ENCODE data around the gene MAPKAPK5. TPM values are rescaled to one million over a fixed set of nuclear protein-coding genes. Genes with fewer than 3 reads are reported as not detected.

MAPKAPK5 gene
- total and polyA plus RNA-seq, 9 of the 15 experiments (the other 6 are each of a cell fraction or from before 2014, with no cell fraction given), result 11.6 to 72.1 (median 60.4) TPM

GRCh38 chr12:111907740-111908139 lies 65.7 kb downstream of the MAPKAPK5 start:
- CTCF ChIA-PET (ENCODE audit: low intra/inter-chr PET ratio), result no interaction called here
- Histone ChIP-seq H3K4me1 (replicated peaks in 1 of 2; ENCODE audit: control insufficient read depth in 2 of 2, insufficient read depth in 2 of 2, low read length in 2 of 2) (peaks cover 0 to 11% of the 10 kb centered on the region in 2 experiments; a peak in 2 of 5 replicates), H3K36me3 (ENCODE audit: control insufficient read depth, insufficient read depth, low read length) (peaks cover 9% of the 10 kb centered on the region; the same call in 2 of the 3 replicates), H3K9ac (ENCODE audit: insufficient read depth in 1 of 2, low read depth in 2 of 2, low read length in 2 of 2) (no peak overlapping the region), H3K27me3 (ENCODE audit: control insufficient read depth in 2 of 2, insufficient read depth in 2 of 2, low read length in 2 of 2) (no peaks in the 10 kb centered on the region), H3K4me3 (no peak overlapping the region), H3K4me2 (ENCODE audit: insufficient read depth, low read length) (no peak overlapping the region), H3K9me3 (replicated peaks; ENCODE audit: control insufficient read depth, insufficient read depth, low read depth, low read length) (no peaks in the 10 kb centered on the region), H3K27ac (ENCODE audit: extremely low read depth, low read depth, low read length) (no peak overlapping the region), H4K20me1 (replicated peaks; ENCODE audit: control insufficient read depth, insufficient read depth, low read length) (no peaks in the 10 kb centered on the region), H2AFZ (ENCODE audit: low read depth, low read length) (no peak overlapping the region), H3K9me1 (ENCODE audit: control insufficient read depth, insufficient read depth, low read length) (no peaks in the 10 kb centered on the region), H3K79me2 (ENCODE audit: control insufficient read depth, insufficient read depth, low read length) (no peaks in the 10 kb centered on the region)
- in situ Hi-C loops (cut with MboI) (no loop called here), intact Hi-C loops (cut with micrococcal nuclease) (no loop called here)
- WGBS (ENCODE audit: insufficient coverage, low coverage, missing lambda C conversion rate), result 94% methylated on average over 1 of the region's 1 CpG
- ATAC-seq (no peak), FAIRE-seq (no peak), DNase-seq (ENCODE audit: extremely low read depth in 1 of 4, low spot score in 3 of 4) (no peak)
- POLR2A ChIA-PET, result interaction anchor here (0.9 kb wide), 1 partner anchor 13 kb away, joined by 4 read pairs; no protein-coding TSS in a partner anchor
- no TSS peak for BruUV-seq (replicated peaks)
- TF ChIP-seq ZNF639 (CRISPR knock-in tag; conservative IDR thresholded peaks at IDR 0.05 in 1 of 2, IDR thresholded peaks at IDR 0.05 in 1 of 2) (no peak), NCOA6 (IDR thresholded peaks at IDR 0.05) (no peak), ZNF354B (CRISPR knock-in tag; IDR thresholded peaks at IDR 0.05) (peak; percentile 40; the same call in 1 of the 2 replicates), ZNF507 (tag; conservative IDR thresholded peaks at IDR 0.05) (peak; percentile 94)

GRCh38 chr12:111925171-111925570 lies 83.1 kb downstream of the MAPKAPK5 start:
- no peaks in the 10 kb centered on the region for H3K9me3 ChIP-seq (replicated peaks; ENCODE audit: control insufficient read depth, insufficient read depth, low read depth, low read length)
- ChIA-PET CTCF (ENCODE audit: low intra/inter-chr PET ratio) (no interaction called here), POLR2A (no interaction called here)
- ATAC-seq, result no peak
- H3K9me1 ChIP-seq (ENCODE audit: control insufficient read depth, insufficient read depth, low read length), result no peaks in the 10 kb centered on the region
- H3K4me2 ChIP-seq (ENCODE audit: insufficient read depth, low read length), result no peak overlapping the region
- no peak overlapping the region for H3K9ac ChIP-seq (ENCODE audit: insufficient read depth in 1 of 2, low read depth in 2 of 2, low read length in 2 of 2)
- no peak for FAIRE-seq
- H3K79me2 ChIP-seq (ENCODE audit: control insufficient read depth, insufficient read depth, low read length), result no peaks in the 10 kb centered on the region
- no peaks in the 10 kb centered on the region for H4K20me1 ChIP-seq (replicated peaks; ENCODE audit: control insufficient read depth, insufficient read depth, low read length)
- no peak overlapping the region for H3K4me3 ChIP-seq
- no peak for DNase-seq (ENCODE audit: extremely low read depth in 1 of 4, low spot score in 3 of 4)
- no peaks in the 10 kb centered on the region for H3K4me1 ChIP-seq (replicated peaks in 1 of 2; ENCODE audit: control insufficient read depth in 2 of 2, insufficient read depth in 2 of 2, low read length in 2 of 2)
- no peaks in the 10 kb centered on the region for H3K27me3 ChIP-seq (ENCODE audit: control insufficient read depth in 2 of 2, insufficient read depth in 2 of 2, low read length in 2 of 2)
- intact Hi-C loops (cut with micrococcal nuclease), result no loop called here
- no peaks in the 10 kb centered on the region for H3K36me3 ChIP-seq (ENCODE audit: control insufficient read depth, insufficient read depth, low read length)
- BruUV-seq (replicated peaks), result no TSS peak
- no peak overlapping the region for H3K27ac ChIP-seq (ENCODE audit: extremely low read depth, low read depth, low read length)
- in situ Hi-C loops (cut with MboI), result no loop called here
- WGBS (ENCODE audit: insufficient coverage, low coverage, missing lambda C conversion rate), result 34% methylated on average over 2 of the region's 3 CpGs
- no peak overlapping the region for H2AFZ ChIP-seq (ENCODE audit: low read depth, low read length)
- TF ChIP-seq CEBPB (tag; IDR thresholded peaks at IDR 0.05) (no peak), ZHX1 (conservative IDR thresholded peaks at IDR 0.05; ENCODE audit: low read length) (no peak), ASH1L (IDR thresholded peaks at IDR 0.05; ENCODE audit: borderline replicate concordance, low read depth, partially characterized antibody) (no peak), ZNF507 (tag; conservative IDR thresholded peaks at IDR 0.05) (no peak), ZNF24 (IDR thresholded peaks at IDR 0.05) (no peak), PHF21A (IDR thresholded peaks at IDR 0.05; ENCODE audit: borderline replicate concordance, low read depth) (no peak), NR2C1 (IDR thresholded peaks at IDR 0.05) (no peak), NR2C1 (tag; IDR thresholded peaks at IDR 0.05) (no peak), CGGBP1 (CRISPR knock-in tag; IDR thresholded peaks at IDR 0.05) (no peak), ELF4 (CRISPR knock-in tag; IDR thresholded peaks at IDR 0.05) (no peak)
